Left lung (tissue), 10 donors: ENCODE results near the gene HSF2BP. TPM values are rescaled to one million over a fixed set of nuclear protein-coding genes. Genes with fewer than 3 reads are reported as not detected.

Experiments used
- ATAC-seq: fragments of 200-7000 bp; cut with Tn5 transposase; one replicate; pipeline ENCODE4 v1.9.1; 2020; ENCODE audit warnings: moderate library complexity
- DNase-seq, 4 donors: peaks; one replicate each; pipeline ENCODE4 v3.0.0-alpha.2; 2013 to 2020
- H3K27ac ChIP-seq, 2 donors: fragments of 200-600 bp; sonication (generic) in 1 of 2; one replicate each; pipeline versions ENCODE4 v1.5.0 to v1.8.0; 2020 to 2021
- H3K27me3 ChIP-seq, 2 donors: fragments of 200-600 bp; sonication (generic) in 1 of 2; one replicate each; pipeline versions ENCODE4 v1.5.0 to v1.8.0; 2020 to 2021
- H3K36me3 ChIP-seq, 2 donors: fragments of 200-600 bp; sonication (generic) in 1 of 2; one replicate each; pipeline versions ENCODE4 v1.5.0 to v1.8.0; 2020 to 2021
- H3K4me1 ChIP-seq, 2 donors: fragments of 200-600 bp; one replicate each; pipeline ENCODE4 v1.8.0; 2021
- H3K4me3 ChIP-seq, 2 donors: fragments of 200-600 bp; sonication (generic) in 1 of 2; one replicate each; pipeline versions ENCODE4 v1.5.0 to v1.8.0; 2020 to 2021; ENCODE audit warnings: mild to moderate bottlenecking in 1 of 2
- H3K9me3 ChIP-seq, 2 donors: fragments of 200-600 bp; sonication (generic) in 1 of 2; one replicate each; pipeline versions ENCODE4 v1.5.0 to v1.8.0; 2020 to 2021
- intact Hi-C, 2 donors: fragments of 100-400 bp; cut with DNase I; formaldehyde crosslinking; loops; one replicate each; pipeline versions ENCODE4 v1.11.2 to v1.14.2; 2022
- polyA plus RNA-seq, 6 donors: library from polyadenylated mRNA; unstranded; fragments of 120-200 nt; gene quantifications; one replicate each; pipeline ENCODE4 v1.2.1, GENCODE V29; 2013; ENCODE audit not compliant: insufficient read length in 6 of 6
- total RNA-seq, 2 donors: library from RNA; stranded (reverse); fragmentation: NEBNext Ultra II Directional; extraction: Animal tissue kit (Norgen Biotek cat#: 25700); gene quantifications; one replicate each; pipeline ENCODE4 v1.2.1, GENCODE V29; 2021
- TF ChIP-seq, protein P1 (sequence below), 2 donors: fragments of 200-600 bp; sonication (generic) in 1 of 2; IDR thresholded peaks; one replicate each; pipeline versions ENCODE4 v1.5.0 to v1.8.0; 2021; ENCODE audit warnings: antibody characterized with exemption in 2 of 2
- donor health status: DM: no; HTN: yes; CAD: no.
- donor health status: DM: no; HTN: no; CAD: no.

HSF2BP gene
- total and polyA plus RNA-seq, 8 donors = 0.29 to 1.7 (median 1.2) TPM

DNA sequence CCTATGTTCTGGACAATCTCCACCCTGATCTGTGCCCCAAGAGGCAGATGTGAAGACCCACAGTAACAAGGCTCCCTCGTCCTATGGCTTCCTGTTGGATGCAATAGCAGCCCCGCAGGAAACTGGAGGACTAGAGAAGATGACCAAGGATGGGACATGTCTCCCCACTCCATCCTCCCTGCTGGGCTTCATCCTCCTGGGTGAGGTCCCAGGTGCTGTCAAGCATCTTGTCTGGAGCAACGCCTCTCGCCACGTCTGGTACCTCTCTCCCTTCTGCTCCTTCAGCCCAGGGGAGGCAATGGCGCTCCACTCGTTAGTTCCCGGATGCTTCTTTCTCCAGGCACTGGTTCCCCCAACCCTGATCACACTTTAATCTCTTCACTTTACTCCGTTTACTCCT, 11.1 kb downstream of the HSF2BP start:
- no peak overlapping the region for H3K4me3 ChIP-seq
- no peak for ATAC-seq
- no peaks in the 10 kb centered on the region for H3K27me3 ChIP-seq
- H3K9me3 ChIP-seq = no peaks in the 10 kb centered on the region
- DNase-seq = no peak
- intact Hi-C loops = no loop called here
- TF ChIP-seq, protein P1, sequence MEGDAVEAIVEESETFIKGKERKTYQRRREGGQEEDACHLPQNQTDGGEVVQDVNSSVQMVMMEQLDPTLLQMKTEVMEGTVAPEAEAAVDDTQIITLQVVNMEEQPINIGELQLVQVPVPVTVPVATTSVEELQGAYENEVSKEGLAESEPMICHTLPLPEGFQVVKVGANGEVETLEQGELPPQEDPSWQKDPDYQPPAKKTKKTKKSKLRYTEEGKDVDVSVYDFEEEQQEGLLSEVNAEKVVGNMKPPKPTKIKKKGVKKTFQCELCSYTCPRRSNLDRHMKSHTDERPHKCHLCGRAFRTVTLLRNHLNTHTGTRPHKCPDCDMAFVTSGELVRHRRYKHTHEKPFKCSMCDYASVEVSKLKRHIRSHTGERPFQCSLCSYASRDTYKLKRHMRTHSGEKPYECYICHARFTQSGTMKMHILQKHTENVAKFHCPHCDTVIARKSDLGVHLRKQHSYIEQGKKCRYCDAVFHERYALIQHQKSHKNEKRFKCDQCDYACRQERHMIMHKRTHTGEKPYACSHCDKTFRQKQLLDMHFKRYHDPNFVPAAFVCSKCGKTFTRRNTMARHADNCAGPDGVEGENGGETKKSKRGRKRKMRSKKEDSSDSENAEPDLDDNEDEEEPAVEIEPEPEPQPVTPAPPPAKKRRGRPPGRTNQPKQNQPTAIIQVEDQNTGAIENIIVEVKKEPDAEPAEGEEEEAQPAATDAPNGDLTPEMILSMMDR (IDR thresholded peaks at IDR 0.05) = no peak
- peaks cover 3 to 16% of the 10 kb centered on the region in 2 donors for H3K4me1 ChIP-seq
- no peak overlapping the region for H3K27ac ChIP-seq
- H3K36me3 ChIP-seq = no peaks in the 10 kb centered on the region

DNA sequence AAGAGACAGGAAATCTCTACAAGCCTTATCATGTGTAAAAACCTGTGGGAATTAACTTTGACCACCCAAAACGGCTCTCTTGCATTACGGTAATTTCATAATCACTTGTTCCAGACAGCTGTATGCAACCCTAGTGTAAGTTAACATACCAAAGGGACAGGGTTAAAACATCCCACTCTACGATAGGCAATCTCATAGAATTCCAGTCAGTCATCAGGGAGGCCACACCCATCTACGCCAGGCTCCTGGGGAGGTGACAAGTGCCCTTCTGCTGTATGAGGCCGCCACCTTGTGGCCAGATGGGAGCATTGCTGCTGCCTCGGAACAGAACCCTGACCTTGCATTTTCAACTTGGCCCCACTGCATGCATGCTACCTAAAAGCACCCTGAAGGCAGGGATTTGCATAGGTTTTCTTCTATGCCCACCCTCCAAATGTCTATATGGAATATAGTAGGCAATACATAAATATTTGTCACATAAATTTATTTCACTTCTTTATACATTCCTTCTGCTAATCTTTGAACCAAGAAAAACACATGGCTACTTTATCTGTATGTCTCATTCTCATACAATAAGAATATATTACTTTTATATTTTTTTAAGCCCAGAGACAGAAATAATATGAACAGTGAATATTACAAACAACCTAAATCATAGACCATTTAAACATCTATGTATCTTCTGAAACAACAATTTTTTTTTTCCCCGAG, 12.6 kb downstream of the HSF2BP start:
- ATAC-seq (peak; percentile 99), DNase-seq (peak; percentile 78 to 95 (median 92))
- H3K36me3 ChIP-seq = no peaks in the 10 kb centered on the region
- peak overlapping the region in 1 of 2 donors; percentile 25 for H3K27ac ChIP-seq
- no peaks in the 10 kb centered on the region for H3K27me3 ChIP-seq
- H3K4me1 ChIP-seq = peaks cover 3 to 16% of the 10 kb centered on the region in 2 donors
- TF ChIP-seq, protein P1 (IDR thresholded peaks at IDR 0.05) = peak; percentile 99
- intact Hi-C loops = no loop called here
- H3K9me3 ChIP-seq = no peaks in the 10 kb centered on the region
- no peak overlapping the region for H3K4me3 ChIP-seq

DNA sequence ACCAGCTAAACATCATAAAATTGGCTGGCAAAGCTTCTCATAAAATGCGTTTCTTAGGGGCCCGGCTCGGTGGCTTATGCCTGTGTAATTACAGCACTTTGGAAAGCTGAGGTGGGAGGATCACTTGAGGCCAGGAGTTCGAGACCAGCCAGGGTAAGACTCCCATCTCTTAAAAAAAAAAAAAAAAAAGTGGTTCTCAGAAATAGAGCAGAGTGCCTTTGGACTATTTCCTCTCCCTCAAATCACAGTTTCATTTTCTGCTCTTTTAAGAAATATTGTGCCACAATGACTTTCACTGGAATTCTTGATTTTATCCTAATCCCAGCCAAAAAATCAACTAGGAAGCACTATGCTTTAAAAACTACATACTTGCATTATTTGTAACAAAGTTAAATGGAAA, 13.3 kb downstream of the HSF2BP start:
- peak; percentile 3 for ATAC-seq
- intact Hi-C loops = no loop called here
- TF ChIP-seq, protein P1 (IDR thresholded peaks at IDR 0.05) = no peak
- Histone ChIP-seq H3K4me1 (peaks cover 3 to 16% of the 10 kb centered on the region in 2 donors), H3K27me3 (no peaks in the 10 kb centered on the region), H3K4me3 (no peak overlapping the region), H3K9me3 (no peaks in the 10 kb centered on the region), H3K36me3 (no peaks in the 10 kb centered on the region), H3K27ac (peak overlapping the region; percentile 9 to 51)
- DNase-seq = no peak

DNA sequence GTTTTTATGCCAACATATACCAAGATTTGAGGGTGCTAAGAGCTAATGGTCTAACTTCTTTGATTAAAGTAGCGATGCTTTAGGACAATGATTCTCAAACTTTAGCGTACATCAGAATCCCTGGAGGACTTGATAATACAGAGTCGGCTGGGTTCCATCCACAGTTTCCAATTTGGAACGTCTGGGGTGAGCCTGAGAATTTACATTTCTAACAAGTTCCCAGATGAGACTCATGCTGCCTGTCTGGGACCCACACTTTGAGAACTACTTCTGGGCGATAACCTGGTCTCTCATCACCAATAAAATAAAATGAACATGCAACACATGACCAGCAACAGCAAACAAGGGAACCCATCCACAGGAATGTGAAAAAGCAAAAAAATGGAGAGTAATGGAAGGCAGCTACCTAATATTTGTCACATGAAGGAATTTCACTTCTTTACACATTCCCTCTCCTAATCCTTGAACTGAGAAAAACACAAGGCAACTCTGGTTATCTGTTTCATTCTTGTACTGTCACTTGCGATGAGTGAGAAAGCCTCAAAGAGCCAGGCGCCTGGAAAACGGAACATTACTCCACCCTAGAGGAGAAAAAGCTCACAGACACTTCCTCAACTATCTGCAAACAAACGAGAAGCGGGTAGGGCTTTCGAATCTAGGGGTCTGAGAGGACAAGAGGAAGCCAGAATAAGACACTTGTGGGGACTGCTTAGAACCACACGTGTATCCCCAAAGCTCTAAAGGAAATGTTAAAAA, 14.0 kb downstream of the HSF2BP start:
- H3K4me1 ChIP-seq = peaks cover 3 to 16% of the 10 kb centered on the region in 2 donors
- peak overlapping the region; percentile 9 to 51 for H3K27ac ChIP-seq
- ATAC-seq (peak; percentile 88), DNase-seq (peak in 3 of 4 donors; percentile 62 to 80 (median 73))
- H3K4me3 ChIP-seq = no peak overlapping the region
- TF ChIP-seq, protein P1 (IDR thresholded peaks at IDR 0.05) = peak; percentile 25 to 35
- intact Hi-C loops = no loop called here
- H3K9me3 ChIP-seq = no peaks in the 10 kb centered on the region
- H3K27me3 ChIP-seq = no peaks in the 10 kb centered on the region
- no peaks in the 10 kb centered on the region for H3K36me3 ChIP-seq

DNA sequence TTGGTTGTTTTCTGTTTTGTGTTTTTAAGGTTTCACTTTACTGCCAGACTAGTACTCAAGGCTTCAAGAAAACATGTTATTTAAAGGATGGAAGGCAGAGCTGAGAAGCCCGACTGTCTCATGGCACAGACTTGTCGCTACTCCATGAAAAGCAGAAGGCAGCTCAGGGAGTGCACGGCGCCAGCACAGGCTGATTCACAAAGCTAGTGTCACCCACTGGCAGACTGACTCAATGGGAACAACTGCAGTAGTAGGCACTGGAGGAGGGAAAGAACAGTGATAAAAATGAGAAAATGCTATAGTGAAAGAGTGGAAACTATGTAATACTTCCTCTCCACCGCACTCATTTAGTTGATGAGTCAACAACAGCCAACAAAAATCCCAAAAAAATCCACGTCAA, 14.7 kb downstream of the HSF2BP start:
- Histone ChIP-seq H3K36me3 (no peaks in the 10 kb centered on the region), H3K27ac (no peak overlapping the region), H3K9me3 (no peaks in the 10 kb centered on the region), H3K27me3 (no peaks in the 10 kb centered on the region), H3K4me1 (peaks cover 3 to 22% of the 10 kb centered on the region in 2 donors), H3K4me3 (no peak overlapping the region)
- no peak for ATAC-seq
- TF ChIP-seq, protein P1 (IDR thresholded peaks at IDR 0.05) = no peak
- intact Hi-C loops = no loop called here
- DNase-seq = no peak
